ENCODE measurements around the gene GBA2. TPM values are rescaled to one million over a fixed set of nuclear protein-coding genes. Genes with fewer than 3 reads are reported as not detected.

The GBA2 gene
- total RNA-seq, 1 donor from 2014 or later: 52.1 TPM

DNA sequence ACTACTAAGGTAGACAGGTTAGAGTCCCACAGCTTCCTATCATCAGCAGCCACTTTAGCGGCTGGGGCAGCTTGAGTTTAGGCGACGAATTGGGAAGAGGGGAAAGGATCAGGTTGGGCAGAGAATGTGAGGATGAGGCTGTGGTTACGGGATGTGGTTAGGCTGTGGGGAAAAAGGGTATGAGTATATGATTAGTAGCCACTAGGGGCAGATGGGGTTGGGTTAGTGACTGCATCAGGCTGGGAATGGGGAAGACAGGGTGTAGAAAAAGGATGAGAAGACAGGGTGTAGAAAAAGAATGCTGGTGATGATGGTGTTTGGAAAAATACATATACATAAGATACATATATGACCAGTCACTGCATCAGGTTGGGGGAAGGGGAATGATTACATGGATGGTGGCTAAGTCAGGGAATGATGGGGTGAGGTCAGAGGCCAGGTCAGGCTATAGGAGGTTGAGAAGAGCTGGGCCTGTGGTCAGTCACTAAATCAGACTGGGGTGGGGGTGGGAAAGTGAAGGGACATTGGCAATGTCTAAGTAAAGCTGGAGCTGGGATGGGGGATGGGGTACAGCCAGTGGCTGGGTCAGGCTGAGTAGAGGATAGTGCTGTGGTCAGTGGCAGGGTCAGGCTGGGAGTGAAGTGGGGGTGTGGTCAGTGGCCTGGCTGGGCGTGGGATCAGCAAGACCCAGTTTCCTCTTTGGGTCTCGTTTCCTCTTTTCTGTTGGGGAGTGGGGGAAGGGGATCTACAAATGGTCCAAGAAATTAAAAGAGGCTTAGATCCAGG lies 19.1 kb downstream of the GBA2 start:
- no peak for DNase-seq (ENCODE audit: low spot score)
- Mint-ChIP-seq H3K27ac (ENCODE audit: unreplicated experiment) (no peak overlapping the region), H3K4me1 (ENCODE audit: low read depth) (peaks cover 28% of the 10 kb centered on the region), H3K27me3 (ENCODE audit: low read depth) (no peaks in the 10 kb centered on the region), H3K36me3 (ENCODE audit: low read depth) (peaks cover 17% of the 10 kb centered on the region), H3K9me3 (ENCODE audit: low read depth) (no peaks in the 10 kb centered on the region), H3K4me3 (ENCODE audit: unreplicated experiment) (no peak overlapping the region)
- TF ChIP-seq, protein P1, sequence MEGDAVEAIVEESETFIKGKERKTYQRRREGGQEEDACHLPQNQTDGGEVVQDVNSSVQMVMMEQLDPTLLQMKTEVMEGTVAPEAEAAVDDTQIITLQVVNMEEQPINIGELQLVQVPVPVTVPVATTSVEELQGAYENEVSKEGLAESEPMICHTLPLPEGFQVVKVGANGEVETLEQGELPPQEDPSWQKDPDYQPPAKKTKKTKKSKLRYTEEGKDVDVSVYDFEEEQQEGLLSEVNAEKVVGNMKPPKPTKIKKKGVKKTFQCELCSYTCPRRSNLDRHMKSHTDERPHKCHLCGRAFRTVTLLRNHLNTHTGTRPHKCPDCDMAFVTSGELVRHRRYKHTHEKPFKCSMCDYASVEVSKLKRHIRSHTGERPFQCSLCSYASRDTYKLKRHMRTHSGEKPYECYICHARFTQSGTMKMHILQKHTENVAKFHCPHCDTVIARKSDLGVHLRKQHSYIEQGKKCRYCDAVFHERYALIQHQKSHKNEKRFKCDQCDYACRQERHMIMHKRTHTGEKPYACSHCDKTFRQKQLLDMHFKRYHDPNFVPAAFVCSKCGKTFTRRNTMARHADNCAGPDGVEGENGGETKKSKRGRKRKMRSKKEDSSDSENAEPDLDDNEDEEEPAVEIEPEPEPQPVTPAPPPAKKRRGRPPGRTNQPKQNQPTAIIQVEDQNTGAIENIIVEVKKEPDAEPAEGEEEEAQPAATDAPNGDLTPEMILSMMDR (IDR thresholded peaks at IDR 0.05): peak; percentile 79

DNA sequence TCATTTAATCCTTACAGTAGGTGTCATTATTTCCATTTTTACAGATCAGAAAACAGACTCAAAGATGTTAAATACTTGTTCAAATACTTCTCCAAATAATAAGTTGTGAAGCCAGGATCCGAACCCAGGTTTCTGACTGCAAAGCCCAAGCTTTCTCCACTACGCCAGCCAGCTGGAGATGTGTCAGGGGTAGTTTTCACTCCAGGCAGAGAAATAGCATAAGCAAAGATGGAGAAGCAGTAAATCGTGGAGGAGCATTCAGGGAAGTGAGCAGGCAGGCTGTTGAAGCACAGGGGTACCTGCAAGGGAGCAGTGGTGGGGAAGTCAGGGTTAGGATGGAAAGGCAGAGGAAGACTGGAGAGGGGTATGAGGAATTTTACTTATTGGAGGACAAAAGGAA lies 19.9 kb downstream of the GBA2 start:
- TF ChIP-seq, protein P1 (IDR thresholded peaks at IDR 0.05): no peak
- Mint-ChIP-seq H3K4me3 (ENCODE audit: unreplicated experiment) (no peak overlapping the region), H3K27me3 (ENCODE audit: low read depth) (no peaks in the 10 kb centered on the region), H3K9me3 (ENCODE audit: low read depth) (no peaks in the 10 kb centered on the region), H3K4me1 (ENCODE audit: low read depth) (peaks cover 29% of the 10 kb centered on the region), H3K27ac (ENCODE audit: unreplicated experiment) (no peak overlapping the region), H3K36me3 (ENCODE audit: low read depth) (peaks cover 24% of the 10 kb centered on the region)
- DNase-seq (ENCODE audit: low spot score): no peak

DNA sequence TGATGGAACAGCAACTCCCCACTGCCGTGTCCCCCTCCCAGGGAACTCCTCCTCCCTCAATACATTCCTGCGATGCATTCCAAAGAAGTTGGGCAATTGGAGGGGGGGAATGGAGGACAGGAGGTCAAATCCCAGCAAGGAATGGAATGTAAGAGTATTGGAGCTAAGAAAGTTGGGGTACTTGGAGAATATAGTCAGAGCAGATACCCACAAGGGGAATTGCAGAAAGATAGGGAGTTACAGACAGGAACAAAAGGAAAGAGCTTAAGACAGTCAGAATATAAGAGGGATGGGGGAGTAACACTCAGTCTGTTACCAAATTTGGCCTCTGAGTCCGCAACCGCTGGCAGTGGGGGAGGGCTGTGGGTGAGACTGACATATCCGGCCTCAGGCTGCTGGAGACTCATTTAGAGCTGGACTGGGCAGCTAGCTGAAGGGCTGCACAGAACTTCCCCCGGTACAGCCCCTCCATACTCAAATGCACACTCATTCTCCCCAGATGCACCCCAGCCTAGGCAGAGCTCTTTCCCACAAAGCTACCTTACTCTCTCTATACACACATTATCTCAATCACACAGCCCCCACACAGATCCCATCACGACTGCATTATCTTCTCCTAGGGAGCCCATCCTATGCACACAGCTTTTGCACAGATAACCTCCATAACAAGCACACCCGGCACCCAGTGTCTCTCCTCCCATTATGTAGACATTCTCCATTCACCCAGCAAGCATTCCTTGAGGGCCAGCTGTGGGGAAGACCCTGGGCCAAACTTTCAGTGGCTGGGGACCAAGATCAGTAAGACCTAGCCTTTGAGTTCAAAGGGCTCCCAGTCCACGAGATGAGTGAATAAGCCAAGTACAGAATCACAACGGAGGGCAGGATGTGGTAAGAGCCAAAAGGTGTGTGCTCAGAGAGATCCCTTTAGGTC lies 20.7 kb downstream of the GBA2 start:
- no peaks in the 10 kb centered on the region for H3K27me3 Mint-ChIP-seq (ENCODE audit: low read depth)
- no peak overlapping the region for H3K27ac Mint-ChIP-seq (ENCODE audit: unreplicated experiment)
- no peaks in the 10 kb centered on the region for H3K9me3 Mint-ChIP-seq (ENCODE audit: low read depth)
- no peak overlapping the region for H3K4me3 Mint-ChIP-seq (ENCODE audit: unreplicated experiment)
- TF ChIP-seq, protein P1 (IDR thresholded peaks at IDR 0.05): no peak
- H3K4me1 Mint-ChIP-seq (ENCODE audit: low read depth): peaks cover 21% of the 10 kb centered on the region
- no peak for DNase-seq (ENCODE audit: low spot score)
- peaks cover 27% of the 10 kb centered on the region for H3K36me3 Mint-ChIP-seq (ENCODE audit: low read depth)

DNA sequence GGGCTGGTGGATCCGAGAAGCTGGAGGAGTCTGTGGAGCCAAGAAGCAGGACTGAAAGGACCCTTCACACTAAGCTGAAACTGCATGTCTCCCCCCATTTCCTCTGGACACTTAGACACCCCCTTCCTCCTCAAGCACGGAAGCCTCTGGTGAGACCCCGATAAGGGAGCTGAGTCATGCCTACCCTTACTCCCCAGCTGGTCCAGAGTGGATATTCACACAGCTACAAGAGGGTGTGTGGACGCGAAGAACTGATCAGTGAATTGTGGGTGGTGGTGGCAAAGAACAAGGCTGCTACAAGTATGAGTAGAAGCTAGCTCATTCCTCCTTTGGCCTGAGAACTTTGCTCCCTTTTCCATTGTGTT lies 21.4 kb downstream of the GBA2 start:
- TF ChIP-seq, protein P1 (IDR thresholded peaks at IDR 0.05): no peak
- H3K27me3 Mint-ChIP-seq (ENCODE audit: low read depth): no peaks in the 10 kb centered on the region

DNA sequence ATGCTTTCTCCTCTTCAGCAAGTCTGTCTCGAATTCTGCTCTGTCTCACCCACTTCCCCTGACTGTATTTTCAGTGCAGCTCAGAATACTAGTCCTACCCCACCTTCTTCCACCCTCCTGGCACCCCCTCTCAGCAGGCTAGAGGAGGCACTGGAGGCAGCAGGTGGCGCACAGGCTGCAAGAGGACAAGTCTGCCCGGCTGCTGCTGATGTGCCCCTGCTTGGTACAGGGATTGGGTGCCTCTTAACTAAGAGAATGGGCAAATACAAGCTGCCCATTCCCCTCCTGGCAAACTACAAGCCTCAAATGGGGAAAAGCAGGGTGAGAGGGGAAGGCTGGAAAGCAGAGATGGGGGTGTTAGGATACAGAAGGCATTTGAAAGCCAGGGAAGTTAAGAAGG lies 22.1 kb downstream of the GBA2 start:
- TF ChIP-seq, protein P1 (IDR thresholded peaks at IDR 0.05): peak; percentile 53
- Mint-ChIP-seq H3K9me3 (ENCODE audit: low read depth) (no peaks in the 10 kb centered on the region), H3K4me3 (ENCODE audit: unreplicated experiment) (no peak overlapping the region), H3K27me3 (ENCODE audit: low read depth) (no peaks in the 10 kb centered on the region), H3K4me1 (ENCODE audit: low read depth) (peaks cover 16% of the 10 kb centered on the region), H3K27ac (ENCODE audit: unreplicated experiment) (no peak overlapping the region), H3K36me3 (ENCODE audit: low read depth) (peaks cover 38% of the 10 kb centered on the region)
- DNase-seq (ENCODE audit: low spot score): no peak

More for the DNA sequence above, 21.4 kb downstream of the GBA2 start:
- no peak overlapping the region for H3K27ac Mint-ChIP-seq (ENCODE audit: unreplicated experiment)
- peaks cover 31% of the 10 kb centered on the region for H3K36me3 Mint-ChIP-seq (ENCODE audit: low read depth)
- no peak for DNase-seq (ENCODE audit: low spot score)
- peaks cover 16% of the 10 kb centered on the region for H3K4me1 Mint-ChIP-seq (ENCODE audit: low read depth)
- H3K4me3 Mint-ChIP-seq (ENCODE audit: unreplicated experiment): no peak overlapping the region
- no peaks in the 10 kb centered on the region for H3K9me3 Mint-ChIP-seq (ENCODE audit: low read depth)

Data from chondrocyte (in vitro differentiated cells).